DMS153 treated with DMSO at 0.1 percent for 48 hours (cell line): ENCODE data around the gene TAMM41.
"Not testable (repeated sequence)": the region's sequence is repeated elsewhere in the genome, so short reads cannot be mapped to it uniquely, and the experiment has no call there.

Source experiments
- DNase-seq: peaks from one replicate; lab custom pipeline; 2025; ENCODE audit not compliant: unreplicated experiment; lab: John Stamatoyannopoulos, UW

Gene TAMM41

DNA sequence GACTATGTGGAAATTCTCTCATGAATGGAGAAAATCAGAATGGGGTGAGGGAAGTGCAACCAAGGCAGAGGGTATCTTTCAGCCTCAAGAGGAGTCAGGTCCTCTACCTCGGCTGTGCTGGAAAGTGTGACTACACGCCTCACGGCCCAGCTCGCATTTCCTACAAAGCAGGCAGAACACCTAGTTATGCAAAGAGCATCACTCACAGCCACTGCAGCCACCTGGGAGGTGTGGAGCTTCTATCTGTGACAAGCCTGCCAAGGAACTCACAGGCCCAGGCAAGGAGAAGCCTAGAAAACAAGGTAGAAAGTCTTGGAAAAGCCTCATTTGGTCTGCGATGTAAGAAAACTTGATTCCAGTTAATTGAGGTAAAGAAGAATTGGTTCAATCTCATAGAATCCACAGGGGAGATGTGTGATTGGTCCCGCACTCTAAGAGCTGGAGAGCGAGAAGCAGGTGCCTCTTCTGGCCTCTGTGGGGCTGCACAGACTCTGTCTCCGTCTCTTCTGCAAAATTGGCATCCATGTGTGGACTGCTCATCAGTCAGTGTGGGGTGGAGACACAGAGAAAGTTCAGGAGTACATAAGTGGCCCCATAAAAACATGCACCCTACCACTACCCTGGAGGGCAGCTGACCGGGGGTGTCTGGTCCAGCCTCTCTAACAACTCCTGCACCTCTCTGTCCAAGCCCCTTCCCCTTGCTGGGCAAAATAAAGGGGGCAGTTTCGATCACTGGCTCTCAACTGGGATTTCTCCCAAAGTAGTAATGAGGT is 76.8 kb downstream of the TAMM41 start:
- no peak for DNase-seq

DNA sequence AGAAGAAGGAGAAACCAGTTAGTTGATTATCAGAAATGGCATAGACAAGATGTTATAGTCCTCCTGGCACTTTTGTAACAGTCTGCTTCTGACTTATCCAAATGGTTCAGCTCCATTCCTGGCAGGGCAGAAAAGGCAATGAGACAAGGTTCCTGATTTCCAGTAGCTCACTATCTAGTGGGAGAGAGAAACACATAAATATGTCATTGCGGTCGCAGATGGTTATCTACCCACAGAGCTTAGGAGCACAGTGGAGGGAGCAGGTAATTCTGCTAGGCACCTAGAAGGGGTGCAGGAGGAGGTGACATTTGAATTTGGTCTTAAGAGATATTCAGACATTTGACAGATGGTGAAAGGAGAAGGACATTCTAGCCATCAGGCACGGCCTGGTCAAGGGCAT is 78.1 kb downstream of the TAMM41 start:
- DNase-seq: no peak

DNA sequence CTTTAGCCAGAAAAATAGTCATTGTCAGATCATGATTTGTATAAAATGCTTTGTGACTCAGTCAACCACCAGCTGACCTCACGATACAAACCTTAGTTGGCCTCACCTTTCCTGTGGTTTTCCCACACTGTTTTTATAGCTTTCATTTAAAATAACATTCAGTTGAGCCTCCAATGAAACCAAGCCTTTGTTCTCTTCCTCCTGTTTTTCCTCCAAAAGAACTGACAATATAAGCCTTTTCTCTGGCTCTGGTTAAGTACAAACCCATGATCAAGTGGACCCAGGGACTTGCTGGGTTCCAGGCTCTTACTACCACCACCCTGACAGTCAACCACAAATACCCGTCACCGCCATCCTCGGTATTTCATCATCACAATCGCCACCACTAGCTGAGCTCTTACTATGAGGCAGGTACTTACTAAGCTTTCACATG is 81.7 kb downstream of the TAMM41 start:
- DNase-seq: no peak

DNA sequence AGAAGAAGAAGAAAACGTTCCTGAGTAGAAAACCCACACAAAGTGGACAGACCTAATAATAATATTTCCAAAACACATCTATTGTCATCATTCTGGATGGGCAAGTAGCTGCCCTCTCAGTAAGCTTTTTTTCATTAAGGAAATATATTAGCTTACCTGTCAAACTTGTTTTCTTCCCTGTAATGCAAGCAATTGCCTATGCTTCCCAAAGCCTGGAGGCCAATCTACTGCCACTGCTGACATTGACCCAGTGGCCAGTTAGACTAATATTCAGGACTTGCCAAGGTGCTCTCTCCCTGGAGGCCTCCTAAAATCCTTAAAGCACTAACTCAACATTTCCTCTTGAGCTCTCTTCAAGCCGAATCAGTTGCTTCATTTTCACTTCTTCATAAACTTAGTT is 86.7 kb downstream of the TAMM41 start:
- DNase-seq: no peak

DNA sequence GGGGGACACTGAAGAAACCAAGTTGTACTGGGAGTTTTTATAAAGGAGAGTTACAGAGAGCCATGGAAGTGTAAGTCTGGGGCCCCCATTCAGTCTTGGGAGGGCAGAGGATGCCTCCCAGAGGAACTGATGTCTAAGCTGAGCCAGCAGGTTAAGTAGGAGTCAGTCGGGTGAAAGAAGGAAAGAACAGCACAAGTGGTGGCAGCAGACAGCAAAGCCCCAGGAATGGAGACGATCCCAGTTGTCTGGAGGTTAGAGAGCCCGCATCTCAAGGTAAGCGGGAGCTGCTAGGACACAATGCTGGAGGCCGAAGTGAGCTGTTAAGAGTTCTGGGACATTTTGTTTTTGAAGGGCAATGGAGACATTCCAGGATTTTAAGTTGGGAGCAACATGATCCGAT is 88.8 kb downstream of the TAMM41 start:
- DNase-seq: no peak

DNA sequence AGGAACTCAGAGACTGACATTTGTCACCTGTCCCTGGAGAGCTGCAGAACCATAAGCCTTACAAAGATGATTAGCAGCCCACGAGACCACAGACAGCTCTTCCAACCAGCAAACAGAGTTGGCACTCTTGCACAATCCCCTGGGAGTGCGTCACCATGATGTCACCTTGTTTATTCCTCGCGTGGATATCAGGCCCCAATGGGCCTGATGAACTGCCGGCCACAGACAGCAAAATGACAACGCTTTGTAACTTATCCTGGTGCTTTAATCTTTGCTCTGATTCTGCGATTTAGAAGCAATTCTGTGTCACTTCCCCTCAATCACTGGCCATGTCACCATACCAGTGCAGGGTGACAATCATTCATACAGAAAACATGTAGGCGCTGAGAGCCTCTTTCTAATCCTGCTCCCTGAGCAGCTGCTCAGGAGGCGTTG is 89.2 kb downstream of the TAMM41 start:
- no peak for DNase-seq

DNA sequence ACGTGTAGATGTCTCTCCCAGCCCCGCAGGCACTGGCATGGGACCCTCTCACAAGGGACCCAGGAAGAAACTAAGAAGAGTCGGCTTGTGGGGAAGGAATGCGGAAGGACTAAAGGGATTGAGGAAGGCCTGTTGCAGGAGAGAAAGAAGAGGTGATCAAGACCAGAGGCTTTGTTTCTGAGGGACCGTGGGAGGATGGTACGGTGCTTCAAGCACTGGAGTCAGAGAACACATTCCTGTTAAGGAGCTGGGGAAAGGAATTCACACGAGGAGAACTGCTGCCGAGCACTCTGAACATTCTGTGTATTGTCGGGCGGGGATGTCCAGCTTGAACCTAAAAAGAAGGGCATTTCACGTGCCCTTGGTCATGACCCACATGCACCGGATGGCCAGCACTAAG is 91.4 kb downstream of the TAMM41 start:
- DNase-seq: no peak

DNA sequence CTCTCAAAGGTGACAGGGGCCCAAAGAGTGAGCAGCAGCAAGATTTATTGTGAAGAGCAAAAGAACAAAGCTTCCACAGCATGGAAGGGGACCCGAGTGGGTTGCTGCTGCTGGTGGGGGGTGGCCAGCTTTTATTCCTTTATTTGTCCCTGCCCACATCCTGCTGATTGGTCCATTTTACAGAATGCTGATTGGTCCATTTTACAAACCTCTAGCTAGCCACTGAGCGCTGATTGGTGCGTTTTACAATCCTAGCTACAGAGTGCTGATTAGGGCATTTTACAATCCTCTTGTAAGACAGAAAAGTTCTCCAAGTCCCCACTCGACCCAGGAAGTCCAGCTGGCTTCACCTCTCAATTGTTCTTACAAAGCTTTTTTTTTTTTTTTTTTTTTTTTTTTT is 94.4 kb downstream of the TAMM41 start:
- not testable (repeated sequence) for DNase-seq

DNA sequence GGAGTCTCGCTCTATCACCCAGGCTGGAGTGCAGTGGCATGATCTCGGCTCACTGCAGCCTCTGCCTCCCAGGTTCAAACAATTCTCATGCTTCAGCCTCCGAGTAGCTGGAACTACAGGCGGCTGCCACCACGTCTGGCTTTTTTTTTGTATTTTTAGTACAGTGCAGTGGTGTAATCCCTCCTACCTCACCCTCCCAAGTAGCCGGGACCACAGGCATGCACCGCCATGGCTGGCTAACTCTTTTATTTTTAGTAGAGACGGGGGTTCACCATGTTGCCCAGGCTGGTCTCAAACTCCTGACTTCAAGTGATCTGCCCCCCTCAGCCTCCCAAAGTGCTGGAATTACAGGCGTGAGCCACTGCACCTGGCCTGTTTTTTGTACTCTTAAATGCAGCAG is 98.4 kb downstream of the TAMM41 start:
- not testable (repeated sequence) for DNase-seq
